HG03571 (cell line): ENCODE data around the gene ZNF212.
"Not testable (repeated sequence)": the region's sequence is repeated elsewhere in the genome, so short reads cannot be mapped to it uniquely, and the experiment has no call there.

Source experiments
- ATAC-seq: cut with Tn5 transposase; IDR thresholded peaks from one replicate; pipeline ENCODE4 v1.9.1; 2021; ENCODE audit not compliant: unreplicated experiment

The ZNF212 gene

DNA sequence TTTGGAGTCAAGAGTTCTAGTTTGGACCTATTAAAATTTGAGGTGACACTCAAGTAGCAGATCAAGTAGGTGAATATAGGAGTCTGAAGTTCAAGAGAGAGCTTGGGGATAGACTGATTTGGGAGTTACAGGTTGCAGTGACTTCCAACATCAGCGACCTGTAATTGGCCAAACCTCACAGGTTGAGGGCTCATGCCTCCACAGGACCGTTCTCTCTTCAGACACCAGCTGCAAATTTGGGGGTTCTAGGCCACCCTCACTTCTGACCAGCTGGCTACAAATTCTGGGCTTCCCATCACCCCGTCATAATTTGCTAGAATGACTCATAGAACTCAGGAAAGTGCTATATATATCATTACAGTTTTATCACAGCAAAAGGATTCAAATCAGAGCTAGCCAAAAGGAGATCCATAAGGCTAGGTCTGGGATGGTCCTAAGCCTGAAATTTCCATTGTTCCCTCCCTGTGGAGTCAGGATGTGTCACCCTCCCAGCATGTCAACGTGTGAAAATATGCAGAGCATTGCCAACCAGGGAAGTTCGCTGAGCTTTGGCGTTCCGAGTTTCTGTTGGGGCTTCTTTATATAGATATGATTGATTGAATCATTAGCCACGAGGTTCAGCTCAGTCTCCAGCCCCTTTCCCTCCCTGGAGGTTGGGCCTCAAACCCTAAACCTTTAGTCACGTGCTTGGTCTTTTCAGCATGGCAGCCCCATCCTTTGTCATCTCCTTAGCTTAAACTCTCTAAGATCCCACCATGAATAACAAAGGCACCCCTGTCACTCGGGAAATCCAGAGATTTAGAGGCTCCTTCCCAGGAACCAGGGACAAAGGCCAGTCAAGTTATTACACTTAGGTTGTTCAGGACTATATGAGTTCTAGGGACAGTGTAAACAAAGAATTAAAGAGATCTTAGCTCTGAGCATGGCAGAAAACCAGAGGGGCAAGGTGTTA lies 20.7 kb upstream of the ZNF212 start:
- ATAC-seq, result no peak

DNA sequence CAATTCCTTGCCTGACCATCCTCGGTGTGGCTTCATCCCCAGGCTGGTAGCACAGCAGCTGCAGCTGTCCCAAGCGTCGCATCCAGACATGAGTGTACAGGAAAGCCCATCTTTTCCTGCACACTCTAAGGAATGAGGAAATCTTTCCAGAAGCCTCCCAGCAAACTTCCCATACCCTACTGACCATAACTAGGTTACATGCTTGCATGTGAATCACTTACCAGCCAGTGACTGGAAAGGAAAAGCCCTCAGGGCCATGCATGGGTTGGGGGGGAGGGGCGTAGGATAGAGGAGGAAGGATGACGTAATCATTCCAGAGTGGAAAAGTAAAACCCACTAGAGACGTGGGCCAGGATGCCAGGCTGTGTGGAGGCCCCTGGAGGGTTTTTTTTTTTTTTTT lies 18.9 kb upstream of the ZNF212 start:
- ATAC-seq, result no peak

DNA sequence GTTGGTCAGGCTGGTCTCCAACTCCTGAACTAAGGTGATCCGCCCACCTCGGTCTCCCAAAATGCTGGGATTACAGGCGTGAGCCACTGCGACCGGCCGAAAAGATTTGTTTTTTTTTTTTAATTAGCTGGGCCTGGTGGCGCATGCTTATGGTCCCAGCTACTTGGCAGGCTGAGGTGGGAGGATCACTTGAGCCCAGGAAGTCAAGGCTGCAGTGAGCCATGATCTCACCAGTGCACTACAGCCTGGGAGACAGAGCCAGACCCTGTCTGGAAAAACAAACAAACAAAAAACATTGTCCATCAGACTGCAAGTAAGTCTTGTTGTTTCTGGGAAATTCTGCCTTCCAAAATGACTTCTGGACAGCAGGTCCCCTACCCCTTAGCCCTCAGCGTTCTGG lies 16.3 kb upstream of the ZNF212 start:
- ATAC-seq, result no peak

DNA sequence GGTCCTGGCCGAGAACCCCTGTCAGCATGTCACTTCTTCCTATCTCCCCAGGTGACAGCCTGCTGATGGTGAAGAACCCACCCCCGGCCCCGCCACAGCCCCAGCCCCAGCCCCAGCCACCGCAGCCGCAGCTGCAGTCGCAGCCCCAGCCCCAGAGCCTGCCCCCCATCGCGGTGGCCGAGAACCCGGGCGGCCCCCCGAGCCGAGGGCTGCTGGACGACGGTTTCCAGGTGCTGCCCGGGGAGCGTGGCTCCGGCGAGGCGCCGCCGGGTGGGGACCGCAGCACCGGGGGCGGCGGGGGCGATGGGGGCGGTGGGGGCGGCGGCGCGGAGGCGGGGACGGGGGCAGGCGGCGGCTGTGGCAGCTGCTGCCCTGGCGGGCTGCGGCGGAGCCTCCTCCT lies 15.7 kb upstream of the ZNF212 start:
- ATAC-seq, result no peak

DNA sequence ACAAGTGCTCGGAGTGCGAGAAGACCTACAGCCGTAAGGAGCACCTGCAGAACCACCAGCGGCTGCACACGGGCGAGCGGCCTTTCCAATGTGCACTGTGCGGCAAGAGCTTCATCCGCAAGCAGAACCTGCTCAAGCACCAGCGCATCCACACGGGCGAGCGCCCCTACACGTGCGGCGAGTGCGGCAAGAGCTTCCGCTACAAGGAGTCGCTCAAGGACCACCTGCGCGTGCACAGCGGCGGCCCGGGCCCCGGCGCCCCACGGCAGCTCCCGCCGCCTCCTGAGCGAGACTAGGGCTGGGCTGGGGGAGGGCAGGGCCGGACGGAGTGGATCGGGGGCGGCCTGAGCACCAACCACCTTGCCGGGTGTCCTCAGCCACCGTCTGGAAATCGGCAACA lies 15.1 kb upstream of the ZNF212 start:
- no peak for ATAC-seq

DNA sequence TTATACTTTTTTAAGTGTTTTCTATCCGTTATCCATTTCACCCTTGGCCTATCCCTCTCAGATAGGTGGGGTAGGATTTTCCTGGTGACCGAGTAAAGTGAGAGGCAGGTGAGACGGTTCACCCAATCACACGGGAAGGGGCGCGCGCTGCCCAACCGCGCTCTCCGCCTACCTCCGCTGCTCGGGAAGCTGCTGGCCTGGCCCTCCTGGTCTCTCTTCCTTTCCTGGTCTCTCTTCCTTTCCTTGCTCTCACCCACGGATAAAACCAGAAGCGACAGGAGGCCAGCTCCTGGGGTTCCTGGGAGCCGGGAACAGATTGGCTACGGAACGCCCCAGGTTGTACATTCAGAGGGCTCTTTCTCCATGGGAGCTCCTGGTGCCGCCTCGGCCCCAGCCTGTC lies 14.3 kb upstream of the ZNF212 start:
- no peak for ATAC-seq

DNA sequence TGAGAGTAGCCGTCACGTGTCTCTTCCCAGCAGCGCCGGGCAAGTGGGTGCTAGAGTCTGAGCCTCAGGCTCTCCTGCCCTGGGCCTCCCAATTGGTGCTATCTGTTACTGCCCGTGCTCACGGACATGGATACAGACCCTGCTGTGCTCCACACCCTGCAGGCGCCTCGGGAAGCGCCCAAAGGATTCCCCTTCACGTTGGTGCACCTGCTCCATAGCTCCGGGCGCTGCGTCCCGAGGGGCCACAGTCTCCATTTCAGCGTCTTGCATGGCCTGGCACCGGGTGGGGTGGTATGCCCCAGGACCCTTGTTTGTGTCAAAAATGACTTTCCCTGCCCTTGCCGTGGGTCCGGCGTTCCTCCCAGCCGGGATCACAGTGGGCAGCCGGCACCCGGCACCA lies 13.8 kb upstream of the ZNF212 start:
- no peak for ATAC-seq

DNA sequence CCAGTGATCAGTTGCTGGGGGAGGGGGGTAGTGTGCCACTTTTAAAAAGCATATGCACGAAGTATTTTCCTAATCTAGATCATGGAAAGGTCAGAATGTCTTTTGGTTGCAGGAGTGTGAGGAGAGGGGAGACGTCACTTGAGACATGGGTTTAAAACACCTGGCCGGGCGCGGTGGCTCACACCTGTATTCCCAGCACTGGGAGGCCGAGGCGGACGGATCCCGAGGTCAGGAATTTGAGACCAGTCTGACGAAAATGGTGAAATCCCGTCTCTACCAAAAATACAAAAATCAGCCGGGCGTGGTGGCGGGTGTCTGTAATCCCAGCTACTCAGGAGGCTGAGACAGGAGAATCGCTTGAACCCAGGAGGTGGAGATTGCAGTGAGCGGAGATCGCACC lies 13.1 kb upstream of the ZNF212 start:
- not testable (repeated sequence) for ATAC-seq

DNA sequence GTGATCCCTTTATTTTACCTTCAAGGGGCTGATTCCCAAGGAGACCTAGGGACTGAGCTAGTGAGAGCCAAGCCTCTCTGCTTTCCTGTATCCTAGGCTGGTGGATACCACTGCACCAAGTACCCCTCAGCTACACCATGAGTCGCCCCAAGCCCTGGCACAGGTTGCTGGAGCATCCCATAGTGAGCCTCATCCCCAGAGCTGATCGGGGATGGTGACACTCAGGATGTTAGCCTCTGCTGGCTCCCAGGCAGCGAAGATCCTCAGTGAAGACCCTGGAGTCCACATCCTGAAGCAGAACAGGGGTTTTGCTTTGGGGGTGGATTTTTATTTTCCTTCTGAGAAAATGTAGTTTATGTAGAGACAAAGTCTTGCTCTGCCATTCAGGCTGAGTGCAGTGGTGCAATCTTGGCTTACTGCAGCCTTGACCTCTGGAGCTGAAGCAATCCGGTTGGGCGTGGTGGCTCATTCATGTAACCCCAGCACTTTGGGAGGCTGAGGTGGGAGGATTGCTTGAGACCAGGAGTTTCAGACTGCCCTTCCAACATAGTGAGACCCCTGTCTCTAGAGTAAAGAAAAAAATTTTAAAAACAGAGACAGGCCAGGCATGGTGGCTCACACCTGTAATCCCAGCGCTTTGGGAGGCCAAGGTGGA lies 12.5 kb upstream of the ZNF212 start:
- ATAC-seq, result no peak

DNA sequence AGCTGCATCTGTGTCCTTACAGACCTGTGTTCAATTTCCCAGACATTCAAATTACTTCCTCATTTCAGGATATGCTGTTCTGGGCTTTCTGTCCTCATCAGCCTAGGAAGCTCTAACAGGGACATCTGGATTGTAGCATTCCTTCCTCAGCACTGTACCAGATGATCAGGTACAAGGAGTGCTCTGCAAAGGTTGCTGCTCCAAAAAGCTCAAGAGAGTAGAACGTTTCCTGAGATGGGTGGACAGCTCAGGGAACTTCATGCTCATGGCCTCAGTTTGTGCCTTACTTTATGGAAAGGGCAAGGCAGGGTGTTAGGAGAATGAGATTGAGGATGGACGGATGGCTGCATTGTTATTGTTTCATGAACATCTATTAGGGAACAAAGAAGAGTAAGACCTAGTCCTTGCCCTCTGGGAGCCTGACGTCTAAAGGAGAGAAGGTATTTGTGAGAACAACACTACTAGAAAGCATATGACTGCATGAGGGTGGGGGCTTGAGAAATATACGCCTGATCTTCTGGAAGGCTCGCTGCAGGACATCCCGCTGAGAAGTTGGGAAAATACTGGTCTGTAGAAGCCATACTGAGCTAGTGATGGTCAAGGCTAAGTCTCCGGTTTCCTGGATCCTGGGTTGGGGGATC lies 10.5 kb upstream of the ZNF212 start:
- ATAC-seq, result no peak

DNA sequence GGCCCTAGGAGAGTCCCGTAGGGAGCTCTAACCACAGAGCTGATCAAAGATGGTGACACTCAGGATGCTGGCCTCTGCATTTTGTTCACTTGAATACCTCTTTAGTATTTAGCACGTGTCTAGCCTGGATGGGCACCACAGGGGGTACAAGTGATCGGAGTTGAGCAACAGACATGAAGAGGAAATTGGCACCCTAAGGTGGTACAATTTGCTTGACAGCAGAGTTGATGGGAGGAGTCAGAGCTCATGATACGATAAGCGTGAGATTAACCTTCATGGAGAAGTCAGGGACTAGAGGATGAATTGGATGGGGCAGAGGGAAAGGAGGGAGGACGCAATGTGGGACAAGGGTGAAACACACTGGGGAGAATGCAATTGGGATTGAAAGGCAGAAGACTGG lies 9.9 kb upstream of the ZNF212 start:
- no peak for ATAC-seq

DNA sequence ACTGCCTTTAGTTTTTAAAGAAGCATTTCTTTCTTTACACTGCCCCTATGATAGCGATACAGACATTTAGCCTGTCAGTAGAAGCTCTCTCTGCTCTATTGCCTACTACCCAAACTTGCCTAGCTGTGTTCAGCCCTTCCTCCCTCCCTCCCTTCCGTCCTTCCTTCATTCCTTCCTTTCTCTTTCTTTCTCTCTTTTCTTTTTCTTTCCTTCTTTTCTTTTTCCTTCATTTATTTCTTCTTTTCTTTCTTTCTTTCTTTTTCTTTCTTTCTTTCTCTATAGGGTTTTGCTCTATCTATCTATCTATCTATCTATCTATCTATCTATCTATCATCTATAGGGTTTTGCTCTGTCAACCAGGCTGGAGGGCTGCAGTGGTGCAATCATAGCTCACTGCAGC lies 7.1 kb upstream of the ZNF212 start:
- no peak for ATAC-seq

DNA sequence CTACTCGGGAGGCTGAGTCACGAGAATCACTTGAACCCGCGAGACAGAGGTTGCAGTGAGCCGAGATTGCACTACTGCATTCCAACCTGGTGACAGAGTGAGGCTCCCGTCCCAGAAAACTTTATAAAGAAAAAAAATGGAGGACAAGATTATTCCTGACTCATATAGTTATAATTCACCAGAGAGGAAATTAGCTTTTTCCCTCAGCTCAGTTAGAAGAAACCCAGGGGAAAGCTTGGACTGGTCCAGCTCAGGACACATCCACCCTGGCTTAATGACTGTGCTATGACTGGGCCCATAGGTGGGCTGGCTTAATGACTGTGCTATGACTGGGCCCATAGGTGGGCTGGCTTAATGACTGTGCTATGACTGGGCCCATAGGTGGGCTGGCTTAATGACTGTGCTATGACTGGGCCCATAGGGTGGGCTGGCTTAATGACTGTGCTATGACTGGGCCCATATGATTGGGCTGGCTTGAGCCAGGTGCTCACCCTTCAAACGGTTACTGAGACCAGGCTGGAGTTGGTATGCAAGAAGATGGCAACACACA lies 5.7 kb upstream of the ZNF212 start:
- not testable (repeated sequence) for ATAC-seq

DNA sequence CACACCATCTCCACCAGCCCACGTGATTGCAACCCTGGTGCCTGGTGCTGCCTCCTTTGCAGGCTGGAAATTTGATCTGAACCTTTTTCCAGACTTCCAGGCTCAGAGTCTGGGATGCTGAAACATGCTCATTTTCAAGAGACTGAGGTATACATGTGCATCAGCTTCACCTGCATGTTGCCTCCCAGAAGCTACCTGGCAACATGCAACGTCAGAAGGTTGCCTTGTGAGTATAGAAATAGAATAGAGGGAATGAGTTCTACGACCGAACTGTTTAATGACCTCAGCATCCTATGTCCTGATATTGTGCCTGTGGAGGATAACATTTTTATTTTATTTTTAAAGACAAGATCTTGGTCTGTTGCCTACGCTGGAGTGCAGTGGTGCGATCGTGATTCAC lies 1.9 kb upstream of the ZNF212 start:
- no peak for ATAC-seq

DNA sequence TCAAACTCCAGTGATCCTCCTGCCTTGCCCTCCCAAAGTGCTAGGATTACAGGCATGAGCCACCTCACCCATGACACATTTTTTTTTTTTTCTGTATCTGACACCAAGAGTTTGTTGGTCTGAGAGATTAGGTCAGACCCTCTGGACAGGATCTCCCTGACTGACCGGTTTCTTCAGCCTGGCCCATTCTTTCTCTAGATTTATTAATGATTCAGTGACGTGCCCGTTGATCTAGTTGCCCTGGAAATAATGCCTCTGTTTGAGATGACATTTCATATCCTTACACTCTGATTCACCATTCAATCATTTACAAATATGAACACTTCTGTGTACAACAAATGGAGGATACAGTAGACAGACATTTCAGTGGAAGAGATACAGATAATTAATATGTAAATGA lies 1.4 kb upstream of the ZNF212 start:
- no peak for ATAC-seq

DNA sequence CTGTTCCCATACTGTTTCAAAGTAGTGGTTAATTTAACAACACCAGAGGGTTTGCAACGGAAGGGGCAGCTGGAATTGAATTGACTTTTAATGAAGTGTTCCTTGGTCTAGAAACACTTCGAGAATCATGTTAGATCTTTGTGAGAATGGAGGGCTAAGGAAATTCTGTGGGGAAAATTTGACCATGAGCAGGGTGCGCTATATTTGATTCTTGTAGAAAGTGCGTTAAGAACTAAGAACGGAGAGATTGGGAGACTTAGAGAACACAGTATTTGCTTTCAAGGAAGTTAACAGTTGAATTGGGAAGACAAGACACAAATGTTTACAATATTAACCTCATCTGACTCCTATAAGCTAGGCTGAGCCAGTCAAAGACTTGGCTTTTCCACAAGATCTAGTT lies 1.2 kb downstream of the ZNF212 start:
- ATAC-seq, result no peak

DNA sequence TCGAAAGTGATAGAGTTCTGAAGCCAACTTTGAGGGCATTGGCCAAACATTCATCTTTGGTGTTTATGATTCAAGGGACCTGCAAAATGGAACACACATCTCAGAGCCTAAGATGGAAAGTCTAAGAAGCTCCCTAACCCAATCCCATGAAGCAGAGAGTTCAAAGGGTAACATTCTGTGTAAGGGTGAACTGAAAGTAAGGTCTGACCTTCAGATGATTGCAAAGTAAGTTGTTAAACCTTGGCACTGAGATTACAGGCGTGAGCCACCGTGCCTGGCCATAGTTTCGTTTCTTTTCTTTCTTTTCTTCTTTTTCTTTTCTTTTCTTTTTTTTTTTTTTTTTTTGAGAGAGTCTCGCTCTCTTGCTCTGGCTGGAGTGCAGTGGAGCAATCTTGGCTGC lies 2.2 kb downstream of the ZNF212 start:
- no peak for ATAC-seq

DNA sequence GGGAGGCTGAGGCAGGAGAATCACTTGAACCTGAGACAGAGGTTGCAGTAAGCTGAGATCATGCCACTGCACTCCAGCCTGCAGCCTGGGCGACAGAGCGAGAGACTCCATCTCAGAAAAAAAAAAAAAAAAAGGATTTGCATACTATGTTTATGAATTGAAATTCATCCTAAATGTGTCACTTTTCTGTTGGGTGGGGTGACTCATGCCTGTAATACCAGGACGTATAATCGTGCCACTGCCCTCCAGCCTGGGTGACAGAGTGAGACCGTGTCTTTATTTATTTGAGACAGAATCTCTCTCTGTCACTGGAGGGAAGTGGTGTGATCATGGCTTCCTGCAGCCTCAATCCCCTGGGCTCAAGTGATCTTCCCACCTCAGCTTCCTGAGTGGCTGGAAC lies 5.8 kb downstream of the ZNF212 start:
- peak; percentile 48 for ATAC-seq

DNA sequence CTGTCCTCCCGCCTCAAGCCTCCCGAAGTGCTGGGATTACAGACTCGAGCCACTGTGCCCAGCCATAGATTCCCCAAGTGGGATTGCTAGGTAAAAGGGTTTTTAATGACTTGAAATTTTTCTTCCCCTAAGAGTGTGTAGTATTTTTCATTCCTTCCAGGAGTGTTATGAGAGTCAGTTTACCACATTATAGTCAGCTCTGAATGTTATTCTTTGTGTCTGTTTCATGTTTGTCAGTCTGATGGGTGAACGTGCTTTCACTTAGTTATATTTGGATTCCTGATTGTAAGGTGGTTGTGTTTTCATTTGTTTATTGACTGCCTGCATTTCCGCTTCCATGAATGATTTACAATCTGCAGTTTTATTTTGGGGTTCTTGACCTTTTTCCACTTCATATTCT lies 6.3 kb downstream of the ZNF212 start:
- ATAC-seq, result no peak

DNA sequence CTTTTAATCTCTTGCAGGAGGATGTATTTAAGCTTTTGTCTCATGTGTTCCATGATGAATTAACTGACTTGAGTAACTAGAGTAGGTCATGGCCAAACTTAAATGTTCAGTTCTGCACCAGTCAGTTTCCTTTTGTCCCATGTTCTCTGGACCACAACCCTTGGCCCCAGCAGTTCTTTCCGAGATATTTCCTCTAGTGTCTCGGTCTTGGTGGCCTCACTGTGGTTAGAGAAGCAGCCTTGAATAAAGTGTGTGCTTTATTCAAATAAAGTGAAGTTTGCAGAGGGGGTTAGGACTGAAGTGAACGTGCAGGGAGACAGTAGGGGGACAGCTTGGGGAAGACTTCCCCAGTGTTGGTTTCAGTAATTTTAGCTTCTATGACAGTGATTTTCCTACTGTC lies 9.3 kb downstream of the ZNF212 start:
- ATAC-seq, result no peak

DNA sequence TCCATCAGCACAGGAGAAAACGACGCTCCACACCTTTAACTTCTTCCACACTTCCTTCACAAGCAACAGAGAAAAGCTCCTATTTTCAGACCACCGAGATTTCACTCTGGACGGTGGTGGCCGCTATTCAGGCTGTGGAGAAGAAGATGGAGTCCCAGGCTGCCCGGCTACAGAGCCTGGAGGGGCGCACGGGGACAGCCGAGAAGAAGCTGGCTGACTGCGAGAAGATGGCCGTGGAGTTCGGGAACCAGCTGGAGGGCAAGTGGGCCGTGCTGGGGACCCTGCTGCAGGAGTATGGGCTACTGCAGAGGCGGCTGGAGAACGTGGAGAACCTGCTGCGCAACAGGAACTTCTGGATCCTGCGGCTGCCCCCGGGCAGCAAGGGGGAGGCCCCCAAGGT lies 10.7 kb downstream of the ZNF212 start:
- ATAC-seq, result not testable (repeated sequence)

DNA sequence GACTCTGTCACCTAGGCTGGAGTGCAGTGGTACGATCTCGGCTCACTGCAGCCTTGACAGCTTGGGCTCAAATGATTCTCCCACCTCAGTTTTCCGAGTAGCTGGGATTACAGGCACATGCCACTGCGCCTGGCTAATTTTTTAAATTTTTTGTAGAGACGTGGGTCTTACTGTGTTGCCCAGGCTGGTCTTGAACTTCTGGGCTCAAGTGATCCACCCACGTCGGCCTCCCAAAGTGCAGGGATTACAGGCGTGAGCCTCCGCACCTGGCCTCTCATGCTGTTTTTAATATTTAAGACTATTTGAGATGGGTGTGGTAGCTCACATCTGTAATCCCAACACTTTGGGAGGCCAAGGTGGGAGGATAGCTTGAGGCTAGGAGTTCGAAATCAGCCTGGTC lies 12.1 kb downstream of the ZNF212 start:
- not testable (repeated sequence) for ATAC-seq
